ENCODE measurements around the gene TBC1D16. TPM values are rescaled to one million over a fixed set of nuclear protein-coding genes. Genes with fewer than 3 reads are reported as not detected.

Gene TBC1D16
- total RNA-seq, 2 experiments from 2014 or later, result 0.38 to 0.74 TPM

GRCh38 chr17:79923974-79924638 lies 111.6 kb downstream of the TBC1D16 start:
- Histone ChIP-seq H3K9me2 (ENCODE audit: insufficient read depth, low read length) (no peaks in the 10 kb centered on the region), H3K4me2 (ENCODE audit: low read length) (no peak overlapping the region), H3K36me3 (ENCODE audit: insufficient read depth, low read length) (no peaks in the 10 kb centered on the region), H3K27ac (ENCODE audit: low read depth, low read length, poor library complexity, severe bottlenecking) (no peak overlapping the region), H3K4me3 (ENCODE audit: low read depth, low read length, poor library complexity, severe bottlenecking) (no peak overlapping the region), H3K9me3 (ENCODE audit: low read length) (no peaks in the 10 kb centered on the region), H2AFZ (ENCODE audit: low read length) (no peak overlapping the region), H4K20me1 (ENCODE audit: insufficient read depth, low read length) (no peaks in the 10 kb centered on the region), H3K79me2 (ENCODE audit: insufficient read depth, low read depth, low read length) (no peaks in the 10 kb centered on the region), H3K4me1 (ENCODE audit: insufficient read depth, low read length, poor library complexity, severe bottlenecking) (no peaks in the 10 kb centered on the region)
- ChIA-PET CTCF (ENCODE audit: unreplicated experiment) (interaction anchor here (0.6 kb wide), 1 partner anchor 9 kb away, joined by 3 read pairs; no protein-coding TSS in a partner anchor), POLR2A (no interaction called here)
- no TSS peak for BruUV-seq (replicated peaks)
- intact Hi-C loops (cut with micrococcal nuclease; ENCODE audit: unreplicated experiment), result no loop called here
- no peak for TF ChIP-seq EZH2phosphoT487 (IDR thresholded peaks at IDR 0.05; ENCODE audit: borderline replicate concordance, low read depth, low read length)
- TF ChIP-seq, protein P1, sequence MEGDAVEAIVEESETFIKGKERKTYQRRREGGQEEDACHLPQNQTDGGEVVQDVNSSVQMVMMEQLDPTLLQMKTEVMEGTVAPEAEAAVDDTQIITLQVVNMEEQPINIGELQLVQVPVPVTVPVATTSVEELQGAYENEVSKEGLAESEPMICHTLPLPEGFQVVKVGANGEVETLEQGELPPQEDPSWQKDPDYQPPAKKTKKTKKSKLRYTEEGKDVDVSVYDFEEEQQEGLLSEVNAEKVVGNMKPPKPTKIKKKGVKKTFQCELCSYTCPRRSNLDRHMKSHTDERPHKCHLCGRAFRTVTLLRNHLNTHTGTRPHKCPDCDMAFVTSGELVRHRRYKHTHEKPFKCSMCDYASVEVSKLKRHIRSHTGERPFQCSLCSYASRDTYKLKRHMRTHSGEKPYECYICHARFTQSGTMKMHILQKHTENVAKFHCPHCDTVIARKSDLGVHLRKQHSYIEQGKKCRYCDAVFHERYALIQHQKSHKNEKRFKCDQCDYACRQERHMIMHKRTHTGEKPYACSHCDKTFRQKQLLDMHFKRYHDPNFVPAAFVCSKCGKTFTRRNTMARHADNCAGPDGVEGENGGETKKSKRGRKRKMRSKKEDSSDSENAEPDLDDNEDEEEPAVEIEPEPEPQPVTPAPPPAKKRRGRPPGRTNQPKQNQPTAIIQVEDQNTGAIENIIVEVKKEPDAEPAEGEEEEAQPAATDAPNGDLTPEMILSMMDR (conservative IDR thresholded peaks at IDR 0.05; ENCODE audit: low read length), result peak; percentile 80
- DNase-seq (ENCODE audit: low spot score), result peak; percentile 55

DNA sequence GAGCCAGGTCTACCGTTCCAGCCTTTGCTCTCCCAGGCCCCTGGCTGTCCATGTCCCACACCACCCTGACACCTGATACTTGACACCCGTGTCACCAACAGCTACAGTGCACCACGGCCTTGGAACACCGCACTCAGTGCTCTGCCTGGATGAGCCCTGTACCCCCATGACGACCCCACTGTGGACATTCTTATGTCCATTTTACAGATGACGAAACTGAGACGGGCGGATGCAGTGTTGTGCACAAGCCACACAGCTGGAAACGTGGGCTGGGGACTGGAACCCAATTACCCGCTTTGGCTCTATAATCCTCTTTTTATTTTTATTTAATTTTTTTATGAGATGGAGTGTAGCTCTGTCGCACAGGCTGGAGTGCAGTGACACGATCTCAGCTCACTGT lies 112.9 kb downstream of the TBC1D16 start:
- TF ChIP-seq, protein P1 (conservative IDR thresholded peaks at IDR 0.05; ENCODE audit: low read length), result no peak
- no peak for TF ChIP-seq EZH2phosphoT487 (IDR thresholded peaks at IDR 0.05; ENCODE audit: borderline replicate concordance, low read depth, low read length)
- no peak overlapping the region for H3K4me3 ChIP-seq (ENCODE audit: low read depth, low read length, poor library complexity, severe bottlenecking)
- H3K4me2 ChIP-seq (ENCODE audit: low read length), result no peak overlapping the region
- intact Hi-C loops (cut with micrococcal nuclease; ENCODE audit: unreplicated experiment), result no loop called here
- H3K9me3 ChIP-seq (ENCODE audit: low read length), result no peaks in the 10 kb centered on the region
- no peaks in the 10 kb centered on the region for H3K9me2 ChIP-seq (ENCODE audit: insufficient read depth, low read length)
- no peaks in the 10 kb centered on the region for H3K79me2 ChIP-seq (ENCODE audit: insufficient read depth, low read depth, low read length)
- no peak overlapping the region for H3K27ac ChIP-seq (ENCODE audit: low read depth, low read length, poor library complexity, severe bottlenecking)
- no peaks in the 10 kb centered on the region for H4K20me1 ChIP-seq (ENCODE audit: insufficient read depth, low read length)
- no peaks in the 10 kb centered on the region for H3K36me3 ChIP-seq (ENCODE audit: insufficient read depth, low read length)
- BruUV-seq (replicated peaks), result no TSS peak
- ChIA-PET POLR2A (no interaction called here), CTCF (ENCODE audit: unreplicated experiment) (no interaction called here)
- H2AFZ ChIP-seq (ENCODE audit: low read length), result no peak overlapping the region
- no peaks in the 10 kb centered on the region for H3K4me1 ChIP-seq (ENCODE audit: insufficient read depth, low read length, poor library complexity, severe bottlenecking)
- no peak for DNase-seq (ENCODE audit: low spot score)

- TF ChIP-seq EZH2phosphoT487 (IDR thresholded peaks at IDR 0.05; ENCODE audit: borderline replicate concordance, low read depth, low read length), result no peak
- TF ChIP-seq, protein P1 (conservative IDR thresholded peaks at IDR 0.05; ENCODE audit: low read length), result no peak
- Histone ChIP-seq H3K79me2 (ENCODE audit: insufficient read depth, low read depth, low read length) (no peaks in the 10 kb centered on the region), H3K36me3 (ENCODE audit: insufficient read depth, low read length) (no peaks in the 10 kb centered on the region), H3K9me3 (ENCODE audit: low read length) (no peaks in the 10 kb centered on the region), H3K4me1 (ENCODE audit: insufficient read depth, low read length, poor library complexity, severe bottlenecking) (no peaks in the 10 kb centered on the region), H2AFZ (ENCODE audit: low read length) (no peak overlapping the region), H3K4me2 (ENCODE audit: low read length) (no peak overlapping the region), H3K4me3 (ENCODE audit: low read depth, low read length, poor library complexity, severe bottlenecking) (no peak overlapping the region), H4K20me1 (ENCODE audit: insufficient read depth, low read length) (no peaks in the 10 kb centered on the region), H3K9me2 (ENCODE audit: insufficient read depth, low read length) (no peaks in the 10 kb centered on the region), H3K27ac (ENCODE audit: low read depth, low read length, poor library complexity, severe bottlenecking) (no peak overlapping the region)
- POLR2A ChIA-PET, result no interaction called here
- BruUV-seq (replicated peaks), result no TSS peak
- CTCF ChIA-PET (ENCODE audit: unreplicated experiment), result no interaction called here
- DNase-seq (ENCODE audit: low spot score), result no peak
- intact Hi-C loops (cut with micrococcal nuclease; ENCODE audit: unreplicated experiment), result no loop called here
Measured at GRCh38 chr17:79922116-79922601, 113.5 kb downstream of the TBC1D16 start.

Data from OCI-LY7 (cell line).